Panc1 (cell line): Measurements from ENCODE around the gene ARHGAP33. TPM values are rescaled to one million over a fixed set of nuclear protein-coding genes. Genes with fewer than 3 reads are reported as not detected.

ENCODE experiments used
- ATAC-seq: fragments of 200-7000 bp; cut with Tn5 transposase; 2 replicates; pipeline ENCODE4 v1.9.1; 2020; ENCODE audit warnings: mild to moderate bottlenecking, moderate library complexity
- BruUV-seq: library from RNA; stranded (reverse); fragments of 400-500 nt; replicated peaks from 2 replicates; lab custom pipeline; 2021; lab: Mats Ljungman, UMichigan
- CTCF ChIA-PET: fragments of 300-600 bp; sonication (Branson Sonifier 250); formaldehyde crosslinking; loops from one replicate; lab custom pipeline; 2022; ENCODE audit warnings: antibody characterized with exemption; lab: Charles Lee
- POLR2A ChIA-PET: fragments of 300-600 bp; sonication (Branson Sonifier 250); formaldehyde crosslinking; loops from one replicate; lab custom pipeline; 2022; ENCODE audit warnings: antibody characterized with exemption; lab: Charles Lee
- DNase-seq: peaks from one replicate; pipeline ENCODE4 v3.0.0-alpha.2; 2010; ENCODE audit warnings: low read depth, low spot score
- H3K27ac ChIP-seq: 2 replicates; pipeline ENCODE4 v1.5.1; 2011; ENCODE audit warnings: mild to moderate bottlenecking, low read length, inconsistent platforms
- H3K27me3 ChIP-seq: fragments of 200-500 bp; sonication (Bioruptor generic); 2 replicates; pipeline ENCODE4 v1.6.0; 2014; ENCODE audit warnings: low read length, inconsistent platforms; ENCODE audit not compliant: control insufficient read depth, insufficient read depth
- H3K36me3 ChIP-seq: fragments of 200-500 bp; sonication (Bioruptor generic); 2 replicates; pipeline ENCODE4 v1.5.1; 2014; ENCODE audit warnings: inconsistent platforms, mild to moderate bottlenecking, low read length, moderate library complexity; ENCODE audit not compliant: control insufficient read depth, insufficient read depth
- H3K4me1 ChIP-seq: 2 replicates; pipeline ENCODE4 v1.5.1; 2011; ENCODE audit warnings: inconsistent platforms, mild to moderate bottlenecking, low read length, moderate library complexity; ENCODE audit not compliant: control insufficient read depth, insufficient read depth
- H3K4me3 ChIP-seq, 2 experiments: 2 replicates each; pipeline ENCODE4 v1.5.1; 2011 to 2012; ENCODE audit warnings: low read depth in 2 of 2, low read length in 2 of 2, mild to moderate bottlenecking in 2 of 2, inconsistent platforms in 1 of 2, moderate library complexity in 1 of 2
- H3K9me3 ChIP-seq: fragments of 200-500 bp; sonication (Bioruptor generic); 2 replicates; pipeline ENCODE4 v1.5.1; 2014; ENCODE audit warnings: low read depth, mild to moderate bottlenecking, inconsistent platforms, low read length, moderate library complexity; ENCODE audit not compliant: control insufficient read depth, insufficient read depth
- POLR2AphosphoS5 ChIP-seq: IDR thresholded peaks from 2 replicates; pipeline ENCODE4 v1.6.1; 2012; ENCODE audit warnings: mild to moderate bottlenecking, low read depth, low read length, moderate library complexity
- SIN3A ChIP-seq: IDR thresholded peaks from 2 replicates; pipeline ENCODE4 v1.6.1; 2012; ENCODE audit warnings: low read depth, mild to moderate bottlenecking, low read length, moderate library complexity, borderline replicate concordance; ENCODE audit not compliant: insufficient read depth
- TCF7L2 ChIP-seq: IDR thresholded peaks from 2 replicates; pipeline ENCODE4 v1.6.1; 2011; ENCODE audit warnings: mild to moderate bottlenecking, low read depth, low read length, inconsistent platforms
- in situ Hi-C: cut with HindIII; loops from 2 replicates; pipeline ENCODE4 v1.10.0; 2016; ENCODE audit warnings: low sequenced_read_pairs, low pct_unique_long_range_greater_than_20kb
- intact Hi-C: fragments of 100-400 bp; cut with micrococcal nuclease; formaldehyde crosslinking; loops from one replicate; pipeline ENCODE4 v1.10.0; 2022; ENCODE audit not compliant: unreplicated experiment
- total RNA-seq: library from RNA; stranded (reverse); gene quantifications from one replicate; pipeline ENCODE4 v1.2.1, GENCODE V29; 2021; ENCODE audit not compliant: unreplicated experiment
- TF ChIP-seq, protein P1 (sequence below): fragments of 450-650 bp; IDR thresholded peaks from 2 replicates; pipeline ENCODE4 v1.5.1; 2017; ENCODE audit warnings: mild to moderate bottlenecking
- TF ChIP-seq, protein P2 (sequence below), 2 experiments: IDR thresholded peaks; 2 replicates each; pipeline ENCODE4 v1.6.1; 2011 to 2012; ENCODE audit warnings: low read depth in 2 of 2, control low read depth in 1 of 2, low read length in 1 of 2, mild to moderate bottlenecking in 1 of 2, moderate library complexity in 1 of 2; ENCODE audit not compliant: insufficient read depth in 1 of 2

ARHGAP33 gene
- total RNA-seq, 1 experiment from 2014 or later = 35.8 TPM

DNA sequence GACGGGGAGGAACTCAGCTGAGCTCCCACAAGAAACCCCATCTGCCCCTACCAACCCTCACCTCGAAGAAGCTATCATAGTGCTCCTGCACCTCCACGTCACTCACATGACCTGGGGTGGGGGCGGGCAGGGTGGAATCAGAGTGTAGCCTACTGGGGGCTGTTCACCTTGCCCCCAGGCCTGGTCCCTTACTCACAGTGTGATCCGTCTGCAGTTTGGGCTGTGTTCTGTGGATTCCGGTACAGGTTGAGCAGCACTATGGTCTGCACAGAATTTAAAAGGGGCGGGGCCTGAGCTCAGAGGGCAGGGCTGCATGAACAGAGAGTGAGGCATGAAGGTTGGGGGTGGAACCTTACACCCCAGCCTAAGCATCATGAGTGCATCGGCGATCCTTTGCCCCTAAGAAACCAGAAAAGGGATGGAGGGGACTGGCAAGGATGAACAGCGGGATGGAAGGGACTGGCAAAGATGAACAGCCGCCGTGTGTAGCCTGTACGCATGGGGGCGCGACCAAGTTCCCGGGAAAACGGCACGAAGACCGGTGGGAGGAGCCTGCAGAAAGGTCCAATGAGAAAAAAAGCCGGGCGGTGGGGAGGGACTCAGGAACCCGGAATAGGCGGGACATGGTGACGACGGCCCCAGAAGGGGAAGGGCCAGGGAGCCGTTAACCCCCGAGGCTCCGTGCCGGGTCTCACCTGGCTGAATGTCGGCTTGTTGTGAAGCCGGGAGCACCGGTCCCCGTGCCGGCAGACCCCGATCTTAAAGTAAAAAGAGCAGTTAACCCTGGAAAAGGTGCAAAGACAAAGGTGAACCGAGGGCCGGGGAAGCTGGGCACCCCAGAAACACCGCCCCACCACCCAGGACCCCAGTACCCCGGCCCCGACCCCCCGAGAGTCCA lies 30.7 kb upstream of the ARHGAP33 start:
- in situ Hi-C loops (no loop called here), intact Hi-C loops (no loop called here)
- BruUV-seq = TSS peak; percentile 90
- Histone ChIP-seq H3K27me3 (no peaks in the 10 kb centered on the region), H3K4me1 (peaks cover 30% of the 10 kb centered on the region), H3K36me3 (no peaks in the 10 kb centered on the region), H3K27ac (peak overlapping the region; percentile 98), H3K4me3 (peak overlapping the region; percentile 92 to 97), H3K9me3 (no peaks in the 10 kb centered on the region)
- DNase-seq (peak; percentile 89), ATAC-seq (peak; percentile 80)
- POLR2A ChIA-PET = interaction anchor here (0.5 to 1.2 kb wide), 11 partner anchors 9 to 480 kb away, joined by 3 to 21 read pairs (median 5); no protein-coding TSS in a partner anchor
- CTCF ChIA-PET = interaction anchor here (0.6 to 0.7 kb wide), 3 partner anchors 29 to 89 kb away, joined by 3 to 7 read pairs (median 4); no protein-coding TSS in a partner anchor
- TF ChIP-seq SIN3A (peak; percentile 59; the same call in 1 of the 2 replicates), POLR2AphosphoS5 (peak; percentile 96), TCF7L2 (peak; percentile 19; the same call in 1 of the 2 replicates)
- TF ChIP-seq, protein P1, sequence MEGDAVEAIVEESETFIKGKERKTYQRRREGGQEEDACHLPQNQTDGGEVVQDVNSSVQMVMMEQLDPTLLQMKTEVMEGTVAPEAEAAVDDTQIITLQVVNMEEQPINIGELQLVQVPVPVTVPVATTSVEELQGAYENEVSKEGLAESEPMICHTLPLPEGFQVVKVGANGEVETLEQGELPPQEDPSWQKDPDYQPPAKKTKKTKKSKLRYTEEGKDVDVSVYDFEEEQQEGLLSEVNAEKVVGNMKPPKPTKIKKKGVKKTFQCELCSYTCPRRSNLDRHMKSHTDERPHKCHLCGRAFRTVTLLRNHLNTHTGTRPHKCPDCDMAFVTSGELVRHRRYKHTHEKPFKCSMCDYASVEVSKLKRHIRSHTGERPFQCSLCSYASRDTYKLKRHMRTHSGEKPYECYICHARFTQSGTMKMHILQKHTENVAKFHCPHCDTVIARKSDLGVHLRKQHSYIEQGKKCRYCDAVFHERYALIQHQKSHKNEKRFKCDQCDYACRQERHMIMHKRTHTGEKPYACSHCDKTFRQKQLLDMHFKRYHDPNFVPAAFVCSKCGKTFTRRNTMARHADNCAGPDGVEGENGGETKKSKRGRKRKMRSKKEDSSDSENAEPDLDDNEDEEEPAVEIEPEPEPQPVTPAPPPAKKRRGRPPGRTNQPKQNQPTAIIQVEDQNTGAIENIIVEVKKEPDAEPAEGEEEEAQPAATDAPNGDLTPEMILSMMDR = no peak

DNA sequence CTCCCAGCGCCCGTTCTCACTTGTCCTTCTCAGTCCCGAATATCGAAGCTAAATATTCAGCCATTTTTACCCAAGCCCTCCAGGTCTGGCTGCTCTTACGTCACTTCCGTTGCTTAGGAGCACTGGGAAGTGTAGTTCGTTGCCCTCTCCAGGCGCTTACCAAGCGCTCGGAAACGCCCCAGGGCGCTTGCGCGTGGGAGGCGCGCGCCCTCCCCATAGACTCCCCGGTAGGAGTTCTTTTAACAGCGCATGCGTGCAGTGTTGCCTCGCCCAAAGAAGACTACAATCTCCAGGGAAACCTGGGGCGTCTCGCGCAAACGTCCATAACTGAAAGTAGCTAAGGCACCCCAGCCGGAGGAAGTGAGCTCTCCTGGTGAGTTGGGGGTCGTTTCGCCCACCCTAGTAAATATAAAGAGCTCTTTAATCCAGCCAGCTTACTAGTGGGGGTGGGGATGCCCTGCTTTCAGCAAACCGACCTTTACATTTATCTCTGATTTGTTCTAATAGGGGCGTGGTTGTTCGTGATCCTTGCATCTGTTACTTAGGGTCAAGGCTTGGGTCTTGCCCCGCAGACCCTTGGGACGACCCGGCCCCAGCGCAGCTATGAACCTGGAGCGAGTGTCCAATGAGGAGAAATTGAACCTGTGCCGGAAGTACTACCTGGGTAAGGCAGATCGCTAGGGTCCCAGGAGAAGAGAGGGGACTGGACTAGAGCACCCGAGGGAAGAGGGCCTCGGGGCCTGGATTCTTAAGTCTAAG lies 29.9 kb upstream of the ARHGAP33 start, which contains the start of the genes PSENEN and U2AF1L4:
PSENEN (plus strand) TSS at position 324 of the 759 bp plus-strand sequence; CDS start at position 604, 280 bp downstream.
U2AF1L4 (minus strand) TSS at position 91 of the 759 bp plus-strand sequence; CDS start at position 64, 27 bp downstream.
- H3K4me1 ChIP-seq = peaks cover 29% of the 10 kb centered on the region
- DNase-seq (peak; percentile 98), ATAC-seq (peak; percentile 80)
- H3K27me3 ChIP-seq = no peaks in the 10 kb centered on the region
- H3K4me3 ChIP-seq = peak within 1 kb of the TSS; percentile 92 to 97
- TF ChIP-seq SIN3A (peak; percentile 91; the same call in 1 of the 2 replicates), POLR2AphosphoS5 (peak; percentile 84)
- TF ChIP-seq, protein P1 = no peak
- TF ChIP-seq, protein P2, sequence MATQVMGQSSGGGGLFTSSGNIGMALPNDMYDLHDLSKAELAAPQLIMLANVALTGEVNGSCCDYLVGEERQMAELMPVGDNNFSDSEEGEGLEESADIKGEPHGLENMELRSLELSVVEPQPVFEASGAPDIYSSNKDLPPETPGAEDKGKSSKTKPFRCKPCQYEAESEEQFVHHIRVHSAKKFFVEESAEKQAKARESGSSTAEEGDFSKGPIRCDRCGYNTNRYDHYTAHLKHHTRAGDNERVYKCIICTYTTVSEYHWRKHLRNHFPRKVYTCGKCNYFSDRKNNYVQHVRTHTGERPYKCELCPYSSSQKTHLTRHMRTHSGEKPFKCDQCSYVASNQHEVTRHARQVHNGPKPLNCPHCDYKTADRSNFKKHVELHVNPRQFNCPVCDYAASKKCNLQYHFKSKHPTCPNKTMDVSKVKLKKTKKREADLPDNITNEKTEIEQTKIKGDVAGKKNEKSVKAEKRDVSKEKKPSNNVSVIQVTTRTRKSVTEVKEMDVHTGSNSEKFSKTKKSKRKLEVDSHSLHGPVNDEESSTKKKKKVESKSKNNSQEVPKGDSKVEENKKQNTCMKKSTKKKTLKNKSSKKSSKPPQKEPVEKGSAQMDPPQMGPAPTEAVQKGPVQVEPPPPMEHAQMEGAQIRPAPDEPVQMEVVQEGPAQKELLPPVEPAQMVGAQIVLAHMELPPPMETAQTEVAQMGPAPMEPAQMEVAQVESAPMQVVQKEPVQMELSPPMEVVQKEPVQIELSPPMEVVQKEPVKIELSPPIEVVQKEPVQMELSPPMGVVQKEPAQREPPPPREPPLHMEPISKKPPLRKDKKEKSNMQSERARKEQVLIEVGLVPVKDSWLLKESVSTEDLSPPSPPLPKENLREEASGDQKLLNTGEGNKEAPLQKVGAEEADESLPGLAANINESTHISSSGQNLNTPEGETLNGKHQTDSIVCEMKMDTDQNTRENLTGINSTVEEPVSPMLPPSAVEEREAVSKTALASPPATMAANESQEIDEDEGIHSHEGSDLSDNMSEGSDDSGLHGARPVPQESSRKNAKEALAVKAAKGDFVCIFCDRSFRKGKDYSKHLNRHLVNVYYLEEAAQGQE (IDR thresholded peaks at IDR 0.05; ENCODE audit: insufficient read depth in 1 of 2, low read depth in 2 of 2, low read length in 1 of 2) = no peak
- BruUV-seq = TSS peak; percentile 84
- H3K36me3 ChIP-seq = no peaks in the 10 kb centered on the region
- POLR2A ChIA-PET = interaction anchor here (0.6 to 1.2 kb wide), 9 partner anchors 9 to 481 kb away, joined by 3 to 21 read pairs (median 5); no protein-coding TSS in a partner anchor
- H3K27ac ChIP-seq = peak within 1 kb of the TSS; percentile 98
- intact Hi-C loops (no loop called here), in situ Hi-C loops (no loop called here)
- CTCF ChIA-PET = interaction anchor here (0.6 to 0.7 kb wide), 2 partner anchors 28 to 90 kb away, joined by 3 to 4 read pairs; no protein-coding TSS in a partner anchor
- no peaks in the 10 kb centered on the region for H3K9me3 ChIP-seq
